Posterior cingulate gyrus (tissue), 11 donors: Measurements from ENCODE around the gene MMP13.
"Not testable (repeated sequence)": the region's sequence is repeated elsewhere in the genome, so short reads cannot be mapped to it uniquely, and the experiment has no call there.

Source experiments
- DNase-seq, 10 donors: peaks; one replicate each; pipeline versions ENCODE4 v3.0.0 to v3.0.0-alpha.2; 2020 to 2021; ENCODE audit warnings: mixed read lengths in 3 of 10
- intact Hi-C: fragments of 100-400 bp; cut with DNase I; formaldehyde crosslinking; loops from one replicate; pipeline ENCODE4 v1.15.1; 2023

Gene MMP13

GRCh38 chr11:102911758-102912481 lies 43.6 kb downstream of the MMP13 start:
- no peak for DNase-seq
- intact Hi-C loops, result loop anchor here (10.0 kb wide), 1 partner anchor 143 kb away; no protein-coding TSS in a partner anchor

- intact Hi-C loops, DNase-seq: not testable (repeated sequence)
Measured at GRCh38 chr11:102905848-102906247, 49.7 kb downstream of the MMP13 start.

- DNase-seq, intact Hi-C loops: not testable (repeated sequence)
Measured at GRCh38 chr11:102903895-102904294, 51.6 kb downstream of the MMP13 start.

- intact Hi-C loops, result no loop called here
- DNase-seq, result no peak
Measured at GRCh38 chr11:102900346-102900745, 55.2 kb downstream of the MMP13 start.
